CD4-positive, alpha-beta memory T cell (primary cell): ENCODE data around the gene UGT1A1. TPM values are rescaled to one million over a fixed set of nuclear protein-coding genes. Genes with fewer than 3 reads are reported as not detected.
"Not testable (repeated sequence)": the region's sequence is repeated elsewhere in the genome, so short reads cannot be mapped to it uniquely, and the experiment has no call there.

Source experiments
- CTCF ChIA-PET: fragments of 350-600 bp; sonication (Branson Sonifier 250); formaldehyde crosslinking; loops from one replicate; lab custom pipeline; 2021; ENCODE audit warnings: inconsistent platforms; ENCODE audit not compliant: partially characterized antibody; lab: Charles Lee
- POLR2A ChIA-PET: fragments of 350-600 bp; sonication (Branson Sonifier 250); formaldehyde crosslinking; loops from one replicate; lab custom pipeline; 2021; ENCODE audit not compliant: partially characterized antibody; lab: Charles Lee
- DNase-seq, 5 donors: peaks; one replicate each; pipeline versions ENCODE4 v3.0.0 to v3.0.0-alpha.2; 2020 to 2022; ENCODE audit warnings: mixed read lengths in 1 of 5
- H3K27ac ChIP-seq: one replicate; pipeline ENCODE4 v1.7.0; 2013; ENCODE audit warnings: low read depth, low read length
- H3K27me3 ChIP-seq: 2 replicates; pipeline ENCODE4 v1.7.0; 2013; ENCODE audit warnings: mild to moderate bottlenecking, low read length, moderate library complexity; ENCODE audit not compliant: insufficient read depth
- H3K36me3 ChIP-seq: 2 replicates; pipeline ENCODE4 v1.7.0; 2013; ENCODE audit warnings: mild to moderate bottlenecking, low read length, moderate library complexity; ENCODE audit not compliant: insufficient read depth
- H3K4me1 ChIP-seq: 2 replicates; pipeline ENCODE4 v1.7.0; 2013; ENCODE audit warnings: mild to moderate bottlenecking, low read length, moderate library complexity; ENCODE audit not compliant: insufficient read depth
- H3K4me3 ChIP-seq, 2 donors: one replicate each; pipeline ENCODE4 v1.7.0; 2013; ENCODE audit warnings: low read length in 2 of 2, mild to moderate bottlenecking in 1 of 2
- H3K9me3 ChIP-seq, 2 donors: one replicate each; pipeline ENCODE4 v1.7.0; 2013; ENCODE audit warnings: low read length in 2 of 2, control low read depth in 1 of 2; ENCODE audit not compliant: control insufficient read depth in 1 of 2
- H3K27ac Mint-ChIP-seq, 7 donors: one replicate each; pipeline ENCODE4 v1.8.0; 2020 to 2021; ENCODE audit warnings: mixed read lengths in 7 of 7, mild to moderate bottlenecking in 6 of 7, inconsistent platforms in 3 of 7, moderate library complexity in 3 of 7
- H3K27me3 Mint-ChIP-seq, 2 donors: one replicate each; pipeline ENCODE4 v1.8.0; 2020 to 2021; ENCODE audit warnings: mixed read lengths in 2 of 2
- H3K36me3 Mint-ChIP-seq, 2 donors: one replicate each; pipeline ENCODE4 v1.8.0; 2020 to 2021; ENCODE audit warnings: mixed read lengths in 2 of 2, inconsistent platforms in 1 of 2, mild to moderate bottlenecking in 1 of 2
- H3K4me1 Mint-ChIP-seq, 4 donors: one replicate each; pipeline ENCODE4 v1.8.0; 2020 to 2021; ENCODE audit warnings: mixed read lengths in 4 of 4, mild to moderate bottlenecking in 1 of 4
- H3K4me3 Mint-ChIP-seq, 8 donors: one replicate each; pipeline ENCODE4 v1.8.0; 2020 to 2021; ENCODE audit warnings: mixed read lengths in 8 of 8, mild to moderate bottlenecking in 7 of 8, moderate library complexity in 6 of 8, inconsistent platforms in 3 of 8
- H3K9me3 Mint-ChIP-seq, 8 donors: one replicate each; pipeline ENCODE4 v1.8.0; 2020 to 2021; ENCODE audit warnings: mixed read lengths in 8 of 8, mild to moderate bottlenecking in 5 of 8, inconsistent platforms in 3 of 8, moderate library complexity in 1 of 8
- intact Hi-C: fragments of 100-400 bp; cut with micrococcal nuclease; formaldehyde crosslinking; loops from one replicate; pipeline ENCODE4 v1.15.1; 2023
- polyA plus RNA-seq, 2 donors: library from polyadenylated mRNA; unstranded; fragments of 300-500 nt; fragmentation: Illumina TruSeq; gene quantifications; one replicate each; pipeline ENCODE4 v1.2.3, GENCODE V29; 2021
- total RNA-seq, 2 experiments: library from RNA; stranded (reverse); gene quantifications; one replicate each; pipeline ENCODE4 v1.2.3, GENCODE V29; 2021

The UGT1A1 gene
- total and polyA plus RNA-seq, 4 experiments from 2014 or later = not detected

- intact Hi-C loops, H3K27me3 ChIP-seq, H3K4me3 Mint-ChIP-seq, H3K4me1 ChIP-seq, CTCF ChIA-PET, H3K4me3 ChIP-seq, POLR2A ChIA-PET, H3K4me1 Mint-ChIP-seq, H3K9me3 ChIP-seq, H3K27ac ChIP-seq, H3K36me3 ChIP-seq, H3K27ac Mint-ChIP-seq, H3K36me3 Mint-ChIP-seq, DNase-seq: not testable (repeated sequence)
- Mint-ChIP-seq H3K9me3 (peaks cover 2 to 22% (median 18%) of the 10 kb centered on the region in 8 donors), H3K27me3 (peaks cover 10 to 31% of the 10 kb centered on the region in 2 donors)
These were observed 9.4 kb upstream of the UGT1A1 start for GRCh38 chr2:233750689-233751088.

- CTCF ChIA-PET = interaction anchor here (0.5 kb wide), 1 partner anchor 1995 kb away, joined by 3 read pairs; no protein-coding TSS in a partner anchor
- H3K4me3 ChIP-seq, H3K36me3 ChIP-seq, H3K27me3 ChIP-seq, H3K36me3 Mint-ChIP-seq, H3K4me3 Mint-ChIP-seq, H3K9me3 ChIP-seq, H3K27ac Mint-ChIP-seq, intact Hi-C loops, POLR2A ChIA-PET, H3K4me1 ChIP-seq, H3K4me1 Mint-ChIP-seq, DNase-seq, H3K27ac ChIP-seq: not testable (repeated sequence)
- H3K9me3 Mint-ChIP-seq = peaks cover 2 to 22% (median 18%) of the 10 kb centered on the region in 8 donors
- peaks cover 8 to 31% of the 10 kb centered on the region in 2 donors for H3K27me3 Mint-ChIP-seq
These were observed 8.7 kb upstream of the UGT1A1 start for GRCh38 chr2:233751212-233752009.

- Histone ChIP-seq H3K36me3 (no peaks in the 10 kb centered on the region), H3K27me3 (no peaks in the 10 kb centered on the region), H3K9me3 (no peaks in the 10 kb centered on the region), H3K4me3 (no peak overlapping the region), H3K4me1 (no peaks in the 10 kb centered on the region), H3K27ac (no peak overlapping the region)
- ChIA-PET POLR2A (no interaction called here), CTCF (no interaction called here)
- Mint-ChIP-seq H3K36me3 (peaks cover 0 to 3% of the 10 kb centered on the region in 2 donors), H3K9me3 (peaks cover 2 to 18% (median 15%) of the 10 kb centered on the region in 8 donors), H3K27me3 (peaks cover 1 to 10% of the 10 kb centered on the region in 2 donors), H3K27ac (no peak overlapping the region), H3K4me3 (no peak overlapping the region), H3K4me1 (no peaks in the 10 kb centered on the region)
- intact Hi-C loops = no loop called here
- no peak for DNase-seq
These were observed 5.0 kb upstream of the UGT1A1 start for GRCh38 chr2:233754872-233755611.

- no peak overlapping the region for H3K4me3 Mint-ChIP-seq
- H3K36me3 Mint-ChIP-seq = no peaks in the 10 kb centered on the region
- peaks cover 1 to 5% of the 10 kb centered on the region in 2 donors for H3K27me3 Mint-ChIP-seq
These were observed 3.5 kb upstream of the UGT1A1 start for GRCh38 chr2:233756429-233757081.

GRCh38 chr2:233758141-233758540 lies 1.9 kb upstream of the UGT1A1 start:
- Mint-ChIP-seq H3K4me1 (no peaks in the 10 kb centered on the region), H3K27me3 (peaks cover 0 to under 1% of the 10 kb centered on the region in 2 donors), H3K4me3 (no peak overlapping the region), H3K9me3 (no peaks in the 10 kb centered on the region), H3K36me3 (no peaks in the 10 kb centered on the region), H3K27ac (no peak overlapping the region)
- Histone ChIP-seq H3K4me3 (no peak overlapping the region), H3K27me3 (no peaks in the 10 kb centered on the region), H3K4me1 (no peaks in the 10 kb centered on the region), H3K36me3 (no peaks in the 10 kb centered on the region), H3K27ac (no peak overlapping the region), H3K9me3 (no peaks in the 10 kb centered on the region)
- ChIA-PET POLR2A (no interaction called here), CTCF (no interaction called here)
- intact Hi-C loops = no loop called here
- DNase-seq = no peak

More at GRCh38 chr2:233756429-233757081, 3.5 kb upstream of the UGT1A1 start:
- no peak overlapping the region for H3K4me3 ChIP-seq
- H3K4me1 ChIP-seq = no peaks in the 10 kb centered on the region
- DNase-seq = no peak
- ChIA-PET POLR2A (no interaction called here), CTCF (no interaction called here)
- H3K27ac ChIP-seq = no peak overlapping the region
- Mint-ChIP-seq H3K27ac (no peak overlapping the region), H3K9me3 (peaks cover under 1 to 7% (median 3%) of the 10 kb centered on the region in 8 donors), H3K4me1 (no peaks in the 10 kb centered on the region)
- H3K36me3 ChIP-seq = no peaks in the 10 kb centered on the region
- intact Hi-C loops = no loop called here
- H3K9me3 ChIP-seq = no peaks in the 10 kb centered on the region
- no peaks in the 10 kb centered on the region for H3K27me3 ChIP-seq

- Histone ChIP-seq H3K4me3 (no peak overlapping the region), H3K4me1 (no peaks in the 10 kb centered on the region), H3K27ac (no peak overlapping the region), H3K36me3 (no peaks in the 10 kb centered on the region), H3K27me3 (no peaks in the 10 kb centered on the region), H3K9me3 (no peaks in the 10 kb centered on the region)
- ChIA-PET POLR2A (no interaction called here), CTCF (no interaction called here)
- H3K27ac Mint-ChIP-seq = no peak overlapping the region
- no peak overlapping the region for H3K4me3 Mint-ChIP-seq
- H3K27me3 Mint-ChIP-seq = peaks cover 0 to 5% of the 10 kb centered on the region in 2 donors
- no peaks in the 10 kb centered on the region for H3K9me3 Mint-ChIP-seq
- H3K36me3 Mint-ChIP-seq = no peaks in the 10 kb centered on the region
- DNase-seq = no peak
- intact Hi-C loops = no loop called here
- no peaks in the 10 kb centered on the region for H3K4me1 Mint-ChIP-seq
These were observed 1.2 kb upstream of the UGT1A1 start for GRCh38 chr2:233758849-233759248.
